CD4-positive, alpha-beta T cell treated with Interferon gamma for 1 hour (primary cell): ENCODE measurements around the gene KRT77.

Experiments used
- DNase-seq: peaks from one replicate; pipeline ENCODE4 v3.0.0-alpha.2; 2020

Gene KRT77

DNA sequence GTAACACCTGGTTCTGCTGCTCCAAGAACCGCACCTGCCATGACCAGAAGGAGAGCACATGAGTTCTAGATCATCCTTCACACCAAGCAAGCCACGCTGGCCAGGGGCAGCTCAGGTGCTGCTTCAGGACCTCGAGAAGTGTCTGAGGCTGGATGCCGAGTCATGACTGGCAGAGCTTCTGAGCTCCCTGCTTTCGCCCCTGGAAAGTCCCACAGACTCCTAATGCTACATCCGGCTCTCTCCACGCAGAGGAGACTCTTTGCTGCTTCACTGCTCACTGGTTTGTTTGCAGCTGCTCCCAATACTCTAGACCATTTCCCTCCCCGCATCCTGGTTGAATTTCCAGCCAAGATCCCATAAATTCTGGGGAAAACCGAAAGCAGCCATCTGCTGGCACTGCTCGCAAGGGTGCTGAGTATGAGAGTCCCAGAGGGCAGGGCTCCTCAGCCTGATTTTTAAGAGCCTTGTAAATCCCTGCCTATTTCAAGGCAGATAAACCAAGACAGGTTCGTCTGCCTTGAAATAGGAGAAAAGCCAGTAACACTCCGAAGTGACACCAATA is 52.7 kb downstream of the KRT77 start:
- DNase-seq: no peak

DNA sequence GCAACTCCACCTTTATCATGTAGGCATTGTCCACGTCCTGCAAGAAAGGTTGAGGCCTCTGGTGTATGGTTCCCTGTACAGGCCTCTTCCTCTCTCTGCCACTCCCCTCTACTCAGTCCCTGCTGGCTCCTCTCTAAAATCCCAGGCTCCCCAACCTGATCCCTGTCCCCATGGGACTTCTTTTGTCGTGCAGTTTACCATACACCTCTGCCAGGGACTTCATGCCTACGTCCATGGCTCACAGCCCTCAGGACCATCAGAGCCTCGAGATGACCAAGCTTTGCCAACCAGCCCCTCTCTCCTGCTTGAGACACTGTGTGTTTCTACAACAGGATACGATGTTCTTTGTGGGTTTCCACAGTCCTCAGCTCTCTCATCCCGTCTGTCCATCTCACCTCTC is 54.3 kb downstream of the KRT77 start:
- no peak for DNase-seq

DNA sequence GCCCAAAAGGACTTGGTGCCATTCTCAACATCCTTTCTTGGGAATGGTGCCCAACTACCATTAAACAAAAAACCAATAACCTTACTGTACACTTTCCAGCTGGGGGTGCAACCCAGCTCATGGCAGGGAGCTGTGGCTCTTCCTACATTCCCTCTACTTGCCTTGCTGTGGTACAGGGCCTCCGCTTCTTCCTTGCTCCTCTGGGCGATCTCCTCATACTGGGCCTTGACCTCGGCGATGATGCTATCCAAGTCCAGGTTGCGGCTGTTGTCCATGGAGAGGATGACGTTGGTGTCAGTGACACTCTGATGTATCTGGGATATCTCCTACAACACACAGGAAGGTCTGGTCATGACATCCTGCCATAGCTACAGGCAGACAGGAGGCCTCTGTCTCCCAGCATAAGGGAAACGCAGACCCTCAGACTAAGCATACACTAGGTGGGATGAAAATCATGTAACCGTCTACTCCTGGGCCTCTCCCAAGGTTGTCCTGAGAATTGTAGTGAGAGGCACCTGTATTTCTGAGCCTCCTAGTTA is 55.2 kb downstream of the KRT77 start:
- no peak for DNase-seq

DNA sequence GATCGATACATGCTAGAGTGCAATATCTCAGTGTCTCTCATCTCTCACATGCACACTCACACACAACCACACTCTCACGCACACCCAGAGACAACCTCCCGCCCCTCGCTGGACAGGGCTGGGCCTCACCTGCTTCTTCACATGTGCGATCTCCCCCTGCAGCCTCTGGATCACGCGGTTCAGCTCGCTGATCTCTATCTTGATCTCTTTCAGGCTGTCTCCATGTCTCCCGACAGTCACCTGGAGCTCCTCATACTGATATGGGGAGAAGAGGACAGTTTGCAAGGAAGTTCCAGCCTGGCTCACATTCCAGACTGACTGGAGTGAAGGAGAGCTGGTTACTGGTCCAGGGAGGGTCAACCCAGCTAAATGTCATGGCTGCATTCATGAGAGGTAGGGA is 55.7 kb downstream of the KRT77 start:
- DNase-seq: no peak

DNA sequence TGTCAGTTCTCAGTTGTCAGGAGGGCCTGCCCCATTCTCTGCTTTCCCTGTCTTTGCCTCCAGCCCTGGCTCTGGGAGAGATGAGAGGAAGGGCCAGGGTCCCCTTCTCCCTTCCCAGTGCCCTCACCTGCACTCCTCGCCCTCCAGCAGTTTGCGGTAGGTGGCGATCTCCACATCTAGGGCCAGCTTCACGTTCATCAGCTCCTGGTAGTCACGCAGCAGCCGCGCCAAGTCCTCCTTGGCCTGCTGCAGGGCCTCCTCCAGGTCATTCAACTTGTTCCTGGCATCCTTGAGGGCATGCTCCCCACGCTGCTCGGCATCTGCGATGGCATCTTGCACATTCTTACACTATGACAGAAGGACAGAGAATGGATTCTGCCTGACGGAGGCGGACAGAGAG is 56.7 kb downstream of the KRT77 start:
- no peak for DNase-seq

DNA sequence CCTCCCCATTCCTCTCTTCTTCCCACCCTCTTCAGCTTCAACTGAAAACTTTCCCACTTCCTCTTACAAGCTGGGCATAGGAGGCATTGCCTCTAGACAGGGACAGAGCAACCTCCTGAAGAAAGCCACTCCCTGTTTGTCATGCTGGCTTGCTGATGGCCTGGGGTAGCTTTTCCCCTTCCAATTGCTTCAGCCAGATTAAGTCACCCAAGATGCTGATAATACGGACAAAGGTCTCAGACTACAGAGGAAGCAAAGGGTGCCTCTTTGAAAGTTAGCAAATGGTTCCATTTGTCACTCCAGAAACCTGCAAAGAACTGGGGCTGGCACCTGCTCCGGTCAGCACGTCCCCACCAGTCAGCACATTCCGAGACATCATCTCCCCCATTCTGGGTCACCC is 57.3 kb downstream of the KRT77 start:
- no peak for DNase-seq

DNA sequence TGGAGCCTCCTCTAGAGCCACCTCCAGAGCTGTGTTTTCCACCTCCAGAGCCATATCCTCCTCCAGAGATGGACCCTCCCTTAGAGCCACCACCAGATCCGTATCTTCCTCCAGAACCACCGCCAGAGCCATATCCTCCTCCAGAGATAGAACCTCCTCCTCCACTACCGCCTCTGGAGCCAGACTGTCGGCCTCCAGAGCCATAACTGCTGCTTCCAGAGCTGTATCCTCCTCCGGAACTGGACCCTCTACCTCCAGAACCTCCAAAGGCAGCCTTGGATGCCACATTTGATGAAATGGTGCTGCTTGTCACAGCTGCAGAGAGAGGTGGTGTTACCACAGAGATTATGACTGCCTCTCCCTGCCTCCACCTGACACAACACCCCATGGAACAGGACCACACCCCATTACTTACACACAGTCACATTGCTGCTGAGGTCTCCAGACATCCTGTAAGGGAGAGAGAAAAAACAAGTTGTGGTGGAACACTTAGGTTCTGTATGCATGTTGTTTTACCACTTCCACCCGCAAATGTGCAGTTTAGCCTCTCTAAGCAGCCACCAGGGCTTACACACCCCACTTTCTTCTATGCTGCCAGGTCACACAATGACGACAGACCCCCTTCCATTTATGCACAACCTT is 58.1 kb downstream of the KRT77 start:
- DNase-seq: peak; percentile 71

DNA sequence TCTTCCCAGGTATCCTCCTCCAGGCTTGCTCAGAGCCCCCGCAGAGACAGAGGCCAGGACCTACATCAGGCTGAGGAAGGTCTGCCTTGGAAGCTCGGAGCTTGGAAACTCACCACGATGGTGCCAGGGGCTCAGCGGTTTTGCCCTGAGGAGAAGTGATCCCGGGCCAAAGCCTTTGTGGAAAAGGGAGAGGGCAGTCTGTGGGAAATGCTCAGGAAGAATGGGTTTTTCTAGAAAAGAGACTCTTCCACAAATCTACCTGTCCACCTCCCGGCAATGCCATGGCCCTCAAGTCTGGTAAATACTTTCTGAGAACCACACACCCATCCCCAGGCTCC is 59.3 kb downstream of the KRT77 start:
- DNase-seq: no peak

DNA sequence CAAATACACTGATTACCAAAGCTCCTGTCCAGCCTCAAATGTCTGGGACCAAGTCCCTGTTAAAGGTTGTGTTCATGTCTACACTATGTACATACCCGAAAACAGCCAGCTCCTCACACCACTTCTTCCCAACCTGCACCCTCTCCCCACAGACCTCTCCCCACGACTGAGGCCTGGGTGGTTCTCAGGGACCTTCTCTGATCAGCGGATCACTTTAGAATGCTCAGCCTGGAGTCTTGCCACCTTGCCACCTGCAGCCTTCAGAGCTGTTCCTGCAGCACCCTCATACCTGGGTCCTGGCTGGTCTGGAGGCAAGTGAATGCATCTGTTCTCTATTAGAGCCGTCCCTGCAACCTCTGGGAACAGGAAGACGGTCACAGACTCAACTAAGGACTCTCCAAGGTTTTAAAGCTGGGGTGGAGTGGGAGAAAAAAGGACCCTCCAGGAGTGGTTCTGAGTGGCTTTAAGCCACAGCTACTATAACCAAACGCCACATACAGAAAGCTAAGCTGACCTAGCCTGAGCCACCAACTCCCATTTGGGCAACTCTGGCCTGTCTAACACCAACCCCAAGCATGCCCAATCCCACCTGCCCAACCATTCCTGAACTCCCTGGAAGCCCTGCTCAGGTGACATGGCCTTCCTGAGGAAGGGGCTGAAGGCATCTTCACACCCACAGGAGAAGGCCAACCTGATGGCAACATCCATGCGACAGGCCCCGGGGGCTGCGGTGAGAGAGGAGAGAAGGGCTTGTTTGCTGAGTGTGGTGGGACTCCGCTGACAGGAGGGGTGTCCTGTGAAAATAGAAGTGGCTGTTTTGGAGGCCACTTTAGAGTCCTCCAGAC is 59.9 kb downstream of the KRT77 start:
- no peak for DNase-seq

DNA sequence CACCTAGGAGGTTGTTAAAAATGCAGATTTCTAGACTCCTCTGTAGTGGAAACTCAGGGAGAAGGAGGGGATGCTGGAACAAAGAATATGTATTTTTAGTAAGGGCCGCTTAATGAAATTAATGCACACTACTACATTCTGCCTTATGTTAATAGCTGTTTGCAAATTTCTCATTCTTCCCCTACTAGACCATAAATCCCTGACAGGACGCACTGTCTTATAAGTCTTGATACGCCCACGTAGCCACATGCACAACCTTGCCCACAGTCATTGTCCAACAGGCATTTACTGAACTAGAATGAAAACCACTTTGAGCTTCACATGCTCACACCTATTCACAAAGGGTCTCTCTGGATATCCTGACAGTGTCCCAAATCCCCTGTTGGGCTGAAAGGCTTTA is 61.9 kb downstream of the KRT77 start:
- DNase-seq: no peak
